Vagina (tissue), 2 donors: Measurements from ENCODE around the gene CMTR1. TPM values are rescaled to one million over a fixed set of nuclear protein-coding genes. Genes with fewer than 3 reads are reported as not detected.

Experiments used
- DNase-seq, 2 donors: peaks; one replicate each; pipeline ENCODE4 v3.0.0-alpha.2; 2017; ENCODE audit errors: extremely low spot score in 2 of 2
- H3K27ac ChIP-seq: fragments of 200-600 bp; sonication (generic); one replicate; pipeline ENCODE4 v1.5.1; 2019
- H3K27me3 ChIP-seq: fragments of 200-600 bp; sonication (generic); one replicate; pipeline ENCODE4 v1.5.1; 2019
- H3K36me3 ChIP-seq, 2 donors: fragments of 200-600 bp; sonication (generic); one replicate each; pipeline ENCODE4 v1.5.1; 2017 to 2019
- H3K4me1 ChIP-seq: fragments of 200-600 bp; sonication (generic); one replicate; pipeline ENCODE4 v1.5.1; 2019
- H3K4me3 ChIP-seq, 2 donors: fragments of 200-600 bp; sonication (generic); 1 replicate in 1 of 2; 2 replicates in 1 of 2; pipeline ENCODE4 v1.5.1; 2016 to 2019
- H3K9me3 ChIP-seq: fragments of 200-600 bp; sonication (generic); one replicate; pipeline ENCODE4 v1.5.1; 2019
- POLR2A ChIP-seq, 2 donors: fragments of 450-650 bp; IDR thresholded peaks; one replicate each; pipeline ENCODE4 v1.6.1; 2017; ENCODE audit warnings: antibody characterized with exemption in 2 of 2, mild to moderate bottlenecking in 2 of 2, moderate library complexity in 2 of 2
- POLR2AphosphoS5 ChIP-seq, 2 donors: sonication (generic); formaldehyde crosslinking; IDR thresholded peaks; one replicate each; pipeline ENCODE4 v1.9.0; 2017; ENCODE audit warnings: antibody characterized with exemption in 2 of 2, mild to moderate bottlenecking in 2 of 2, low read depth in 1 of 2; ENCODE audit not compliant: insufficient read depth in 1 of 2
- intact Hi-C: fragments of 100-400 bp; cut with DNase I; formaldehyde crosslinking; loops from one replicate; pipeline ENCODE4 v1.15.1; 2023
- total RNA-seq: library from RNA; depleted of rRNA; stranded (reverse); fragments of >200 nt; gene quantifications from one replicate; pipeline ENCODE4 v1.2.3, GENCODE V29; 2016
- TF ChIP-seq, protein P1 (sequence below), 3 experiments: fragments of 450-650 bp in 2 of 3; fragments of 200-600 bp in 1 of 3; sonication (generic) in 1 of 3; IDR thresholded peaks; one replicate each; pipeline ENCODE4 v1.5.1; 2017 to 2019; ENCODE audit warnings: antibody characterized with exemption in 3 of 3, mild to moderate bottlenecking in 2 of 3, moderate library complexity in 2 of 3

Gene CMTR1
- total RNA-seq, 1 donor from 2014 or later: 24.3 TPM

GRCh38 chr6:37460805-37461204 is 27.8 kb downstream of the CMTR1 start:
- Histone ChIP-seq H3K4me3 (no peak overlapping the region), H3K27me3 (no peaks in the 10 kb centered on the region), H3K9me3 (no peaks in the 10 kb centered on the region), H3K27ac (no peak overlapping the region), H3K36me3 (peaks cover 0 to 66% of the 10 kb centered on the region in 2 donors), H3K4me1 (no peaks in the 10 kb centered on the region)
- no peak for TF ChIP-seq POLR2A (IDR thresholded peaks at IDR 0.05)
- TF ChIP-seq POLR2AphosphoS5 (IDR thresholded peaks at IDR 0.05; ENCODE audit: insufficient read depth in 1 of 2, low read depth in 1 of 2): no peak
- TF ChIP-seq, protein P1, sequence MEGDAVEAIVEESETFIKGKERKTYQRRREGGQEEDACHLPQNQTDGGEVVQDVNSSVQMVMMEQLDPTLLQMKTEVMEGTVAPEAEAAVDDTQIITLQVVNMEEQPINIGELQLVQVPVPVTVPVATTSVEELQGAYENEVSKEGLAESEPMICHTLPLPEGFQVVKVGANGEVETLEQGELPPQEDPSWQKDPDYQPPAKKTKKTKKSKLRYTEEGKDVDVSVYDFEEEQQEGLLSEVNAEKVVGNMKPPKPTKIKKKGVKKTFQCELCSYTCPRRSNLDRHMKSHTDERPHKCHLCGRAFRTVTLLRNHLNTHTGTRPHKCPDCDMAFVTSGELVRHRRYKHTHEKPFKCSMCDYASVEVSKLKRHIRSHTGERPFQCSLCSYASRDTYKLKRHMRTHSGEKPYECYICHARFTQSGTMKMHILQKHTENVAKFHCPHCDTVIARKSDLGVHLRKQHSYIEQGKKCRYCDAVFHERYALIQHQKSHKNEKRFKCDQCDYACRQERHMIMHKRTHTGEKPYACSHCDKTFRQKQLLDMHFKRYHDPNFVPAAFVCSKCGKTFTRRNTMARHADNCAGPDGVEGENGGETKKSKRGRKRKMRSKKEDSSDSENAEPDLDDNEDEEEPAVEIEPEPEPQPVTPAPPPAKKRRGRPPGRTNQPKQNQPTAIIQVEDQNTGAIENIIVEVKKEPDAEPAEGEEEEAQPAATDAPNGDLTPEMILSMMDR (IDR thresholded peaks at IDR 0.05): no peak
- intact Hi-C loops: no loop called here
- no peak for DNase-seq

- TF ChIP-seq POLR2AphosphoS5 (IDR thresholded peaks at IDR 0.05; ENCODE audit: insufficient read depth in 1 of 2, low read depth in 1 of 2): no peak
- TF ChIP-seq, protein P1 (IDR thresholded peaks at IDR 0.05): no peak
- no peak for TF ChIP-seq POLR2A (IDR thresholded peaks at IDR 0.05)
- H3K9me3 ChIP-seq: peaks cover 6% of the 10 kb centered on the region
- H3K27ac ChIP-seq: no peak overlapping the region
- peaks cover 0 to 62% of the 10 kb centered on the region in 2 donors for H3K36me3 ChIP-seq
- no peak overlapping the region for H3K4me3 ChIP-seq
- no peaks in the 10 kb centered on the region for H3K27me3 ChIP-seq
- intact Hi-C loops: no loop called here
- H3K4me1 ChIP-seq: no peaks in the 10 kb centered on the region
- no peak for DNase-seq
Observed at GRCh38 chr6:37463110-37463509, 30.1 kb downstream of the CMTR1 start.

- no peak overlapping the region for H3K27ac ChIP-seq
- no peak overlapping the region for H3K4me3 ChIP-seq
- H3K9me3 ChIP-seq: peaks cover 6% of the 10 kb centered on the region
- no peak for DNase-seq
- peaks cover 0 to 36% of the 10 kb centered on the region in 2 donors for H3K36me3 ChIP-seq
- intact Hi-C loops: no loop called here
- H3K4me1 ChIP-seq: peaks cover 4% of the 10 kb centered on the region
- H3K27me3 ChIP-seq: no peaks in the 10 kb centered on the region
- no peak for TF ChIP-seq POLR2AphosphoS5 (IDR thresholded peaks at IDR 0.05; ENCODE audit: insufficient read depth in 1 of 2, low read depth in 1 of 2)
Observed at GRCh38 chr6:37467718-37468117, 34.7 kb downstream of the CMTR1 start.

DNA sequence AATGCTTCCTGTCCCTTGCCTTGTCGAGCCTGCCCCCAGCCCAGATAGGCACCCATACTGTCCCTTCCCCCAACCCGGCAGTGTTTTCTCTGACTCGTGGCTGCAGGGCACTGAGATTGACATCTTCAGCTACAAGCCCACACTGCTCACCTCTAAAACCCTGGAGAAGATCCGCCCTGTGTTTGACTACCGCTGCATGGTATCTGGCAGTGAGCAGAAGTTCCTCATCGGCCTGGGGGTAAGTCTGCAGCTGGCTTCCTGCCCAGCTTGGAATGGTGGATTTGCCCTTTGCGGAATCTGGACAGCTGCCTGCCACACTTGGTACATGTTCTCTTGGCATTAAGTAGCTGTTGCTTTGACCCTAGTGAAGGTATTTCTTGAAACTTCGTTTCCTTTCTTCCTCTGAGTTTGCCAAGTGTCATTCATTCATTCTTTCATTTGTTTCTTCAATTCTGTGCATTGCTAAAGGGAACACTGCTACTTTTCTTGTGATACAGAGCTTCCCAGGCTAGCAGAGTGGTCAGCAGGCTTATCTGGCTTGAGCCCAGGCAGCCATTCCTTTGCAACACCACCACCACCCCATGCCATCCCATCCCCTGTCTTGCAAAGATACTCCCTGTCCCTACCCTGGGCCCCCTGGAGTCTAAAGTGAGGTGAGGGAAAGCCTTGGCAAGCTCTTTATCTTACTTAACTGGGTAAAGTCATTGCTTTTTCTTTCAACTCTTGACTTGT is 40.5 kb downstream of the CMTR1 start:
- H3K27me3 ChIP-seq: no peaks in the 10 kb centered on the region
- H3K36me3 ChIP-seq: peaks cover 0 to 70% of the 10 kb centered on the region in 2 donors
- TF ChIP-seq POLR2A (IDR thresholded peaks at IDR 0.05): no peak
- TF ChIP-seq POLR2AphosphoS5 (IDR thresholded peaks at IDR 0.05; ENCODE audit: insufficient read depth in 1 of 2, low read depth in 1 of 2): no peak
- TF ChIP-seq, protein P1 (IDR thresholded peaks at IDR 0.05): no peak
- intact Hi-C loops: loop anchor here (10.0 kb wide), 1 partner anchor 221 kb away; the partner anchor contains the start of gene MDGA1
- H3K9me3 ChIP-seq: no peaks in the 10 kb centered on the region
- no peak overlapping the region for H3K4me3 ChIP-seq
- no peak overlapping the region for H3K27ac ChIP-seq
- H3K4me1 ChIP-seq: peaks cover 12% of the 10 kb centered on the region
- peak in 1 of 2 donors; percentile 91 for DNase-seq

DNA sequence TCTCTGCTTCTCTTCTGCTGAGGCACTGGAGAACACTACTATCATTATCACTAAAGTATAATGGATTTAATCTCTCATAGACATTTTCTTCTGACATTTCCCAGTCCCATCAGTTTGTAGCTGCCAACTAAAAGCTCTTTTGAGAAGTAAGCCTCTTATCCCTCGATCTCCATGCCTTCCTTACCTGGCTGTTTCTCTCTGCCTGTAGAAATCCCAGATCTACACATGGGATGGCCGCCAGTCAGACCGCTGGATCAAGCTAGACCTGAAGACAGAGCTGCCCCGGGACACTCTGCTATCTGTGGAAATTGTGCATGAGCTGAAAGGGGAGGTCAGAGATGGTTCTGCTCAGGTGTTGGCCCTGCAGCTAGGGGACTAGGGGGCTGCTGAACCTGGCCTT is 41.3 kb downstream of the CMTR1 start:
- Histone ChIP-seq H3K9me3 (no peaks in the 10 kb centered on the region), H3K36me3 (peaks cover 0 to 77% of the 10 kb centered on the region in 2 donors), H3K4me3 (no peak overlapping the region), H3K4me1 (peaks cover 12% of the 10 kb centered on the region), H3K27ac (no peak overlapping the region), H3K27me3 (no peaks in the 10 kb centered on the region)
- no peak for TF ChIP-seq POLR2A (IDR thresholded peaks at IDR 0.05)
- TF ChIP-seq, protein P1 (IDR thresholded peaks at IDR 0.05): no peak
- TF ChIP-seq POLR2AphosphoS5 (IDR thresholded peaks at IDR 0.05; ENCODE audit: insufficient read depth in 1 of 2, low read depth in 1 of 2): no peak
- intact Hi-C loops: loop anchor here (10.0 kb wide), 1 partner anchor 220 kb away; the partner anchor contains the start of gene MDGA1
- DNase-seq: no peak
